ENCODE results near the gene E2F3. TPM values are rescaled to one million over a fixed set of nuclear protein-coding genes. Genes with fewer than 3 reads are reported as not detected.

E2F3 gene
- total RNA-seq, 6 donors from 2014 or later: 4.0 to 10.8 (median 6.5) TPM

GRCh38 chr6:20367743-20368485, 33.8 kb upstream of the E2F3 start:
- no peaks in the 10 kb centered on the region for H3K36me3 ChIP-seq
- no peaks in the 10 kb centered on the region for H3K4me1 ChIP-seq
- 56 to 70% methylated on average over 1 of the region's 1 CpG for WGBS, 2 donors
- TF ChIP-seq POLR2A (IDR thresholded peaks at IDR 0.05): no peak
- TF ChIP-seq POLR2AphosphoS5 (IDR thresholded peaks at IDR 0.05): no peak
- no peak for TF ChIP-seq CTCF (IDR thresholded peaks at IDR 0.05)
- no peak for TF ChIP-seq EP300 (IDR thresholded peaks at IDR 0.05)
- no peak overlapping the region for H3K27ac ChIP-seq
- H3K27me3 ChIP-seq: no peaks in the 10 kb centered on the region
- no peaks in the 10 kb centered on the region for H3K9me3 ChIP-seq
- H3K4me3 ChIP-seq: no peak overlapping the region
- ATAC-seq (ENCODE audit: low FRiP score in 2 of 2): no peak
- DNase-seq: no peak

- H3K9me3 ChIP-seq: no peaks in the 10 kb centered on the region
- WGBS, 2 donors: 74 to 93% methylated on average over 2 of the region's 2 CpGs
- H3K27me3 ChIP-seq: no peaks in the 10 kb centered on the region
- ATAC-seq (ENCODE audit: low FRiP score in 2 of 2) (no peak), DNase-seq (no peak)
- no peaks in the 10 kb centered on the region for H3K36me3 ChIP-seq
- H3K4me3 ChIP-seq: no peak overlapping the region
- H3K4me1 ChIP-seq: no peaks in the 10 kb centered on the region
- no peak overlapping the region for H3K27ac ChIP-seq
- TF ChIP-seq POLR2A (IDR thresholded peaks at IDR 0.05) (no peak), EP300 (IDR thresholded peaks at IDR 0.05) (no peak), POLR2AphosphoS5 (IDR thresholded peaks at IDR 0.05) (no peak), CTCF (IDR thresholded peaks at IDR 0.05) (no peak)
Observed at GRCh38 chr6:20370393-20370792, 31.3 kb upstream of the E2F3 start.

- H3K9me3 ChIP-seq: no peaks in the 10 kb centered on the region
- WGBS, 2 donors: 95 to 100% methylated on average over 4 of the region's 4 CpGs
- no peak for DNase-seq
- H3K4me3 ChIP-seq: no peak overlapping the region
- no peak overlapping the region for H3K27ac ChIP-seq
- ATAC-seq (ENCODE audit: low FRiP score in 2 of 2): no peak
- H3K4me1 ChIP-seq: no peaks in the 10 kb centered on the region
- no peaks in the 10 kb centered on the region for H3K36me3 ChIP-seq
- H3K27me3 ChIP-seq: no peaks in the 10 kb centered on the region
- no peak for TF ChIP-seq POLR2AphosphoS5 (IDR thresholded peaks at IDR 0.05)
- TF ChIP-seq POLR2A (IDR thresholded peaks at IDR 0.05): no peak
- TF ChIP-seq EP300 (IDR thresholded peaks at IDR 0.05): no peak
- no peak for TF ChIP-seq CTCF (IDR thresholded peaks at IDR 0.05)
Observed at GRCh38 chr6:20370801-20371200, 30.9 kb upstream of the E2F3 start.

- WGBS, 2 donors: 70 to 82% methylated on average over 3 of the region's 3 CpGs
- ATAC-seq (ENCODE audit: low FRiP score in 2 of 2): no peak
- Histone ChIP-seq H3K27ac (no peak overlapping the region), H3K27me3 (no peaks in the 10 kb centered on the region), H3K4me3 (no peak overlapping the region), H3K36me3 (no peaks in the 10 kb centered on the region), H3K4me1 (no peaks in the 10 kb centered on the region), H3K9me3 (no peaks in the 10 kb centered on the region)
- TF ChIP-seq CTCF (IDR thresholded peaks at IDR 0.05): no peak
- TF ChIP-seq POLR2AphosphoS5 (IDR thresholded peaks at IDR 0.05): no peak
- TF ChIP-seq POLR2A (IDR thresholded peaks at IDR 0.05): no peak
- TF ChIP-seq EP300 (IDR thresholded peaks at IDR 0.05): no peak
- DNase-seq: no peak
Observed at GRCh38 chr6:20375436-20375835, 26.2 kb upstream of the E2F3 start.

Measured in upper lobe of left lung (tissue), 6 donors.